ENCODE measurements around the gene FASTK.
A peak's percentile ranks its signal among the peaks of the same experiment; 100 is the strongest.
"Not testable (repeated sequence)": the region's sequence is repeated elsewhere in the genome, so short reads cannot be mapped to it uniquely, and the experiment has no call there.

Gene FASTK

DNA sequence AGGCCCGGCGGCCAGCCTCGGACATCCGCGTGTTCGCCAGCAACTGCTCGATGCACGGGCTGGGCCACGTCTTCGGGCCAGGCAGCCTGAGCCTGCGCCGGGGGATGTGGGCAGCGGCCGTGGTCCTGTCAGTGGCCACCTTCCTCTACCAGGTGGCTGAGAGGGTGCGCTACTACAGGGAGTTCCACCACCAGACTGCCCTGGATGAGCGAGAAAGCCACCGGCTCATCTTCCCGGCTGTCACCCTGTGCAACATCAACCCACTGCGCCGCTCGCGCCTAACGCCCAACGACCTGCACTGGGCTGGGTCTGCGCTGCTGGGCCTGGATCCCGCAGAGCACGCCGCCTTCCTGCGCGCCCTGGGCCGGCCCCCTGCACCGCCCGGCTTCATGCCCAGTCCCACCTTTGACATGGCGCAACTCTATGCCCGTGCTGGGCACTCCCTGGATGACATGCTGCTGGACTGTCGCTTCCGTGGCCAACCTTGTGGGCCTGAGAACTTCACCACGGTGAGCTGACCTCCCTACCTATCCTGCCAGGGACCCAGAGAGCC lies 31.6 kb downstream of the FASTK start:
- no peak for DNase-seq (ENCODE audit: low read depth, low spot score)

- DNase-seq (ENCODE audit: low read depth, low spot score) = no peak
These were observed 32.4 kb downstream of the FASTK start, which contains the start of gene ASIC3 for GRCh38 chr7:151047976-151048815. TSS of gene ASIC3 (plus strand) at chr7:151048531. CDS start at chr7:151048886, 355 bp downstream.

DNA sequence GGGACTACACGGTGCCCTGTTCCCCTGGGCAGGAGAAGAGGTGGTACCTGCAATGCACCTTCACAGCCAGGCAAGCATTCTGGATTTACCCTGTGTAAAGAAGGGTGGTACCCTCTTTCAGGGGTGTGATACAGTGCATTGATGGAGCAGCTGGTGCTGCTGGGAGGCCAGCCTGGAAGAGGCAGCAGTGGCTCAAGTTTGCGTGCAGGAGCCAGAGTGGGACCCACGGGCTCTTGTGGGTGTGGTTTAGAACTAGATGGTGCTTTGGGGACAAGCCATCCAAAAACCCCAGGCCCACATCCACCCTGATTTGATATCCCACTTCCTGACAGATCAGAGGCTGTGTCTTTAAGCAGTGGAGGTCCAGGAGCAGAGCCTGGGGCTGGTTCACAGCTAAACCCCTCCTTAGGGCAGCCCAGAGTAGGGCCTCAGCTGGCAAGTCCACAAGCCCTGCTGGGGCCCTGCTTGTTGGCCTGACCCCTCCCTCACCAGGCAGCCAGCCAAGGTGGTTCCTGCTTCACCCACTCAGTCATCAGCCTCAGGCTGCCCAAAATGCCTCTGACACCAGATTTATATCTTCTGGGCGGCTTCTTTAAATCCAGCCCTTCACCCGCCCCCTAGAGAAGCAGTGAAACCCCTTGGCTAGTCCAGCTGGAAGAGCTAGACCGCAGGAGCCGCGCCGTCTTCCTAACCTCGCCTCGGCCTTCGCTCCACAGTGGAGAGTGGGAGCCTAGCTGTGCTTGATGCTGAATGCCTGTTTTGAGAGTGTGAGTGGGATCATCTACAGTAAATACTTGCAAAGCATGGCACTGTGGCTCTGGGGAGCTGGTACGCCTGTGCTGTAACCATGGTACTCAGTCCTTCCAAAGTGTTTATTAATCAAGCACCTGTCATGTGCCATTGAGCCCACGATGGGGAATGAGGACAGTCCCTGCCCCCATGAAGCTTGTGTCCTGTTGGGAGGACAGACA lies 33.7 kb downstream of the FASTK start:
- no peak for DNase-seq (ENCODE audit: low read depth, low spot score)

GRCh38 chr7:151045967-151046366 lies 34.6 kb downstream of the FASTK start:
- no peak for DNase-seq (ENCODE audit: low read depth, low spot score)

DNA sequence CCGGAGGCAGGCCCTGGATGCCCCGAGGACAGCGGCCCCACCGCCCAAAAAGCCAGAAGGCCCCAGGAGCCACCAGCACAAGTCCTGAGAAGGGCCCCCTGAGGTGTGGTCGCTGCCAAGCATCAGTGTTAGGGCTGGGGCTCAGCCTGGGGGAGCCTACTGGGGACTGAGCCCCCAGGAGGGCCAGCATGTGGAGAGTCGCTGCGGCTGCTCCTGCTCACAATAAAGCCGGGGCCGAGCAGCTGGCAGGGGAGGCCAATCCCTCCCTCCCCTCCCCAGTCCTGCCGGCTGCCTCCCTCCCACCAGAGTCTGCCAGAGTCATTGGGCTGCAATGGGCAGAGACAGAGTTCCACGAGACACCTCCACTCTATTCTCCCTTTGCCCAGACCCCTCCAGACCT lies 35.3 kb downstream of the FASTK start:
- DNase-seq (ENCODE audit: low read depth, low spot score) = no peak

DNA sequence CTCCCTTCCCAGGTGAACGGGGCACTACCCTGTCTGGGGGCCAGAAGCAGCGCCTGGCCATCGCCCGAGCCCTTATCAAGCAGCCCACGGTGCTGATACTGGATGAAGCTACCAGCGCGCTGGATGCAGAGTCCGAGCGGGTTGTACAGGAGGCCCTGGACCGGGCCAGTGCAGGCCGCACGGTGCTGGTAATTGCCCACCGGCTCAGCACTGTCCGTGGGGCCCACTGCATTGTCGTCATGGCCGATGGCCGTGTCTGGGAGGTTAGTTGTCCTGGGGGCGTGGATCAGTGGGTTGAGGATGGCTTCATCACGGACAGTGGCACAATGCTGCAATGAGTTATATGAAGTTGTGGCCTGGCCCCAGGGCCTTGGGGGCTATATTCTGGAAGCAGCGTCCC lies 36.6 kb downstream of the FASTK start:
- DNase-seq (ENCODE audit: low read depth, low spot score) = no peak

DNA sequence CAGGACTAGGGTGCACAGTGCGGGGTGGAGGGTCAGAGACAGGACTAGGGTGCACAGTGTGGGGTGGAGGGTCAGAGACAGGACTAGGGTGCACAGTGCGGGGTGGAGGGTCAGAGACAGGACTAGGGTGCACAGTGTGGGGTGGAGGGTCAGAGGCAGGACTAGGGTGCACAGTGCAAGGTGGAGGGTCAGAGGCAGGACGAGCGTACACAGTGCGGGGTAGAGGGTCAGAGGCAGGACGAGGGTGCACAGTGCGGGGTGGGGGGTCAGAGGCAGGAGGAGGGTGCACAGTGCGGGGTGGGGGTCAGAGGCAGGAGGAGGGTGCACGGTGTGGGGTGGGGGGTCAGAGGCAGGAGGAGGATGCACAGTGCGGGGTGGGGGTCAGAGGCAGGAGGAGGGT lies 37.2 kb downstream of the FASTK start:
- not testable (repeated sequence) for DNase-seq (ENCODE audit: low read depth, low spot score)

DNA sequence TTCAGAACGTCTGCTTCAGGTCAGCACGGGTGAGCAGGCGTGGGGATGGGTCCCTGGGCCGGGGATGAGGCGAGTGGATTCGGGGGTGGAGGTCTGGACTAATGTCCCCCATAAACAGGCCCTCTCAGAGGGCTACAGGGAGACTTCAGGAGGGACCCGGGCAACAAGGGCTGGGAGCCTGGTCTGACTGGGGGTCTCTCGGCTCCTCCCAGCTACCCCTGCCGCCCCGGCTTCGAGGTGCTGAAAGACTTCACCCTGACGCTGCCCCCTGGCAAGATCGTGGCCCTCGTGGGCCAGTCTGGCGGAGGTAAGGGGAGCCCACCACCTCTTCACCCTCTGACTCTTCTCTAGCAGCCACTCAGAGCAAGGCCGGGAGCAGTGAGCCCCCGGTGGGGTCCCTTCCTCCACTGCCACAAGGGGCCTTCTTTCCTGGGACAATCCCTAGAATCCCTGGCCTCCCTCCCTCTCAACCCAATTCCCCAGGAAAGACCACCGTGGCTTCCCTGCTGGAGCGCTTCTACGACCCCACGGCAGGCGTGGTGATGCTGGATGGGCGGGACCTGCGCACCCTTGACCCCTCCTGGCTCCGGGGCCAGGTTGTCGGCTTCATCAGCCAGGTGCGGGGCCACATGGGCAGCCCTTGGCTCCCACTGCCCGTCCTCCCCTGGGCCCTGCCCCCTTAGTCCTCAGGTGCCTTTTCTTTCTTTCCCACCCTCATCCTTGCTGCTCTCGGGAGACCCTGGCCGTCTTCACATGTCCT lies 39.8 kb downstream of the FASTK start:
- DNase-seq (ENCODE audit: low read depth, low spot score) = no peak

- DNase-seq (ENCODE audit: low read depth, low spot score) = no peak
These were observed 40.6 kb downstream of the FASTK start for GRCh38 chr7:151039850-151040548.

DNA sequence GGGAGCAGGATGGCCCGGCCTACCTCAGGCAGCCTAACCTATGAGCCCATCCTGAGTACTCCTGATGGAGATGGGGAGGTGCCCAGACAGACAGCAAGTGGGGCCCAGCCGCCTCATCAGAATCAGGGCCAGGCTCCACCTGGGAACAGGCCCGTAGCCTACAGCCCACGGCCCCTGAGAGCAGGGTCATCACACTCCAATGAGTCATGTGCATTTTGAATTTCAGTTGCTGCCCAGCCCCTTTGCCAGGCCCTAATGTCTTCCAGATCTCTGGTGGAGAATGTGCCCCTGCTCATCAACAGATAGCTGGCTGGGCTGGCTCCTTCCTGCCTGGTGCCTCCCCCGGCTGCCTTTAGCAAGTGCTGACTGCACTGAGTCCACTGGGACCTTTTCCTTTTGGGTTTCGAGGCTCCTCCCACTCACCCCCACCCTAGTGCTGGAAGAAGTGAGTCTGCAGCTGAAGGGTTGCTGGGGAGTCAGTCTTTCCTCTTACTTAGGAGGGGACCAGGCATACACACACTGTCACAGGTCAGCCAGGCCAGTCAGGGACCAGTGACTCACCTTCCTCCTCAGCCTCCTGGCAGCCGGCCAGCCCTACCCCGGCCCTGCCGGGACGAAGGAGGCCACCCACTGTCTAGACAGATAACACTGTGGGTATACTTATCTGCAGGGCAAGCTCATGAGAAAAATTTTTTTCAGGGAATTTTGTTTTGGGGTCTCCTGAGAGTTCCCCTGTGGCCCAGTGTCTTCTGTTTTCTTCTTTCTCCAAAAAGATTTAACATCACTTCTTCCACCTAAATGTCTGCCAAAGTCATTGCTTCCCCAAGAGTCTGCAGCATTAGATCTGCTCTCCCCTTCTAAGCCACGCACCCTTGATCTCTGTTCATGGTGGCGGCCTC lies 41.4 kb downstream of the FASTK start:
- DNase-seq (ENCODE audit: low read depth, low spot score) = peak; percentile 63

DNA sequence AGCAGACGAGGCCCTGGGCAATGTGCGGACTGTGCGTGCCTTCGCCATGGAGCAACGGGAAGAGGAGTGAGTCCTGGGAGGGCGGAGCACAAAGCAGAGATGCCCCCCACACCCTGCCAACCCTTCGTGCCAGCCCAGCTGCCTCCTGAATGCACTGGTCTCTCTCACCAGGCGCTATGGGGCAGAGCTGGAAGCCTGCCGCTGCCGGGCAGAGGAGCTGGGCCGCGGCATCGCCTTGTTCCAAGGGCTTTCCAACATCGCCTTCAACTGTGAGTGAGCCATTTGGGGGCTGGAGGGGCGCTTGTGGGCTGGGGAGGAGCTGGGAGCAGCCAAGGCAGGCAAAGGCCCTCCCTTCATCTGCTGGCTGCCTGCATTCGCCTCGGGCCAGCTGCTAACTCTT lies 44.7 kb downstream of the FASTK start:
- DNase-seq (ENCODE audit: low read depth, low spot score) = no peak

DNA sequence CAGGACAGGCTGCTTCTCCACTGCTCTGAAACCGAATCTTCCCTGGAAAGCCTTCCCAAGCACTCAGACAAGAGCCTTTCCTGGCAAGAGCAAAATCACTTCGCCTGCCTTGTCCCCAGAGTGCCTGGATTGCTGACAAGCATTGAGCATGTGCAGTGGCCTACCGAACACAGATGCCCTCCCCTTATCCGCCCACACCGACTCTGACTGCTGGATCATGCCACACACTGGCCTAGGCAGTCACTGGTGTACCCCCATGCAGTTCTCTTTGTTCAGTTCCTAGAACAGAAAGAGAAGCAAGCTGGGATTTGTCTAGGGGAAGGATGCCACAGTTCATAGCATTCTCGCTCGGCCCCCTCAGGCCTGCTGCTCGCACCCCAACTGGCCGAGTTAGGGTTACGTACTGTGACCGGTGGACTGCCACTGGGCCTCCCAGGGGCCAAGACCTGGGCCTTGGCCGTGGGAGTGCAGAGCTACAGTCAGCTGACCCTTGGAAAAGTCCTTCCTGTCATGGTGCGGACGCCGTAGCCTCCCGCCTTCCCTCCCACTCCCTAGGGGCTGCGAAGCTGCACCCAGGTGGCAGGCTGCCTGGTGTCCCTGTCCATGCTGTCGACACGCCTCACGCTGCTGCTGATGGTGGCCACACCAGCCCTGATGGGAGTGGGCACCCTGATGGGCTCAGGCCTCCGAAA lies 45.4 kb downstream of the FASTK start:
- DNase-seq (ENCODE audit: low read depth, low spot score) = no peak

GRCh38 chr7:151034312-151035025 lies 46.1 kb downstream of the FASTK start:
- DNase-seq (ENCODE audit: low read depth, low spot score) = no peak

- no peak for DNase-seq (ENCODE audit: low read depth, low spot score)
These were observed 46.8 kb downstream of the FASTK start for GRCh38 chr7:151033864-151034249.

GRCh38 chr7:151032936-151033863 lies 47.4 kb downstream of the FASTK start:
- DNase-seq (ENCODE audit: low read depth, low spot score) = no peak

DNA sequence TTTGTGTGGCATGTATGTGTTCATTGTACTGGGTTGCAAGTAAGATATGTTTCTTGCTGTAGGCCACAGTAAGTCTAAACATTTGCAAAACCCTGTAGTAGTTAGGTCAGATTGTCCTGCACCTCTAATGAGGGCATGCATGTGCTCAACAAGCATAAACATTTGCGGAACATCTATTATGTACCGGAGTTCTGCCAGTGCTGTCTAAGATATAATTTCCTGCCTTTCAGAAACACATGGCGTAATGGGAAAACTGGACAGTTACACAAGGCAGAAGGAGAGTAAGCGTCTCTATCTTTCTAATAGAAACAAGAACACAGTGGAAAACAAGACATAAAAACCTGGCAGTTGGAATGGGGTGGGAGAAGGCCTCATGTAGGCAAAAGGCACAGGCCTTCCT lies 49.6 kb downstream of the FASTK start:
- DNase-seq (ENCODE audit: low read depth, low spot score) = no peak

GRCh38 chr7:151028948-151029501 lies 51.6 kb downstream of the FASTK start:
- DNase-seq (ENCODE audit: low read depth, low spot score) = no peak
